Body of pancreas (tissue), 4 donors: ENCODE results near the gene PDXP. TPM values are rescaled to one million over a fixed set of nuclear protein-coding genes. Genes with fewer than 3 reads are reported as not detected.

Experiments used
- ATAC-seq: fragments of 150-250 bp; one replicate; pipeline ENCODE4 v1.9.1; 2016
- DNase-seq, 4 donors: peaks; one replicate each; pipeline ENCODE4 v3.0.0-alpha.2; 2019
- H3K27ac ChIP-seq, 4 donors: fragments of 200-600 bp; sonication (generic); 1 replicate in 3 of 4; 2 replicates in 1 of 4; pipeline versions ENCODE4 v1.5.1 to v1.6.1; 2016 to 2019; ENCODE audit warnings: mild to moderate bottlenecking in 1 of 4, mixed read lengths in 1 of 4, moderate library complexity in 1 of 4
- H3K27me3 ChIP-seq, 2 donors: fragments of 200-600 bp; sonication (generic); one replicate each; pipeline ENCODE4 v1.6.0; 2016; ENCODE audit warnings: mild to moderate bottlenecking in 1 of 2
- H3K36me3 ChIP-seq, 2 donors: fragments of 200-600 bp; sonication (generic); replicated peaks in 1 of 2; 2 replicates each; pipeline ENCODE4 v1.5.1; 2016; ENCODE audit warnings: low read depth in 2 of 2; ENCODE audit not compliant: insufficient read depth in 1 of 2
- H3K4me1 ChIP-seq: fragments of 200-600 bp; sonication (generic); one replicate; pipeline ENCODE4 v1.6.0; 2016
- H3K4me3 ChIP-seq, 2 donors: fragments of 200-600 bp; sonication (generic); 1 replicate in 1 of 2; 2 replicates in 1 of 2; pipeline ENCODE4 v1.5.1; 2016 to 2019
- H3K9me3 ChIP-seq, 3 donors: fragments of 200-600 bp; sonication (generic); 1 replicate in 2 of 3; 2 replicates in 1 of 3; pipeline ENCODE4 v1.5.1; 2016
- POLR2A ChIP-seq, 3 donors: fragments of 450-650 bp; IDR thresholded peaks; one replicate each; pipeline ENCODE4 v1.6.1; 2016; ENCODE audit warnings: antibody characterized with exemption in 3 of 3, mild to moderate bottlenecking in 2 of 3
- WGBS, 2 donors: methylation state at CpG; one replicate each; pipeline ENCODE4 v1.1.5; 2017; 5-methylcytosine and 5-hydroxymethylcytosine counted together
- intact Hi-C: fragments of 100-400 bp; cut with DNase I; formaldehyde crosslinking; loops from one replicate; pipeline ENCODE4 v1.15.1; 2023
- total RNA-seq, 2 donors: library from RNA; depleted of rRNA; stranded (reverse); fragments of >200 nt; gene quantifications; one replicate each; pipeline ENCODE4 v1.1.0, GENCODE V29; 2016
- TF ChIP-seq, protein P1 (sequence below), 7 experiments: fragments of 450-650 bp in 4 of 7; fragments of 200-600 bp in 3 of 7; sonication (generic) in 3 of 7; IDR thresholded peaks; one replicate each; pipeline ENCODE4 v1.5.1; 2016 to 2019; ENCODE audit warnings: antibody characterized with exemption in 7 of 7

The PDXP gene
- total RNA-seq, 2 donors from 2014 or later = 7.0 to 23.1 TPM

DNA sequence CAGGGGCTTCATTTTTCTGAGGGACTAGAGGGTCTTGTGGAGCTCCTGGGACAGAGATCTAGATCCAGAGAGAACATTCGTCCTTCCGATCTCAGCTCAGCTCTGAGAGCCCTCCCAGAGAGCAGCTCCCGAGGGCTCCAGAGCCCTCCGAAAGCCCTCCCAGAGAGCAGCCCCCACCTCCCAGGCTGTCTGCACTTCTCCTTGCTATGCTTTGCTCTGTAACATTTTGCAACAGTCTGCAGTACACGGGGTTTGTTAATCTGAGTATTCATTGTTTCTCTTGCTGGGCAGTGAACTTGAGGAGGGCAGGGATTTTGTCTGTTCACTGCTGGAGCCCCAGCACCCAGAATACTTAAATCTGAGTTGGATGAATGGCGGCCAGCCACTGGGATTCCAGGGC lies 47.3 kb upstream of the PDXP start:
- WGBS, 2 donors = 80 to 81% methylated on average over 4 to 6 of the region's 6 CpGs
- Histone ChIP-seq H3K36me3 (peaks cover 0 to 5% of the 10 kb centered on the region in 2 donors), H3K9me3 (no peaks in the 10 kb centered on the region), H3K27me3 (no peaks in the 10 kb centered on the region), H3K27ac (peak overlapping the region in 1 of 4 donors; percentile 41), H3K4me1 (peaks cover 39% of the 10 kb centered on the region), H3K4me3 (no peak overlapping the region)
- no peak for TF ChIP-seq POLR2A (IDR thresholded peaks at IDR 0.05)
- TF ChIP-seq, protein P1, sequence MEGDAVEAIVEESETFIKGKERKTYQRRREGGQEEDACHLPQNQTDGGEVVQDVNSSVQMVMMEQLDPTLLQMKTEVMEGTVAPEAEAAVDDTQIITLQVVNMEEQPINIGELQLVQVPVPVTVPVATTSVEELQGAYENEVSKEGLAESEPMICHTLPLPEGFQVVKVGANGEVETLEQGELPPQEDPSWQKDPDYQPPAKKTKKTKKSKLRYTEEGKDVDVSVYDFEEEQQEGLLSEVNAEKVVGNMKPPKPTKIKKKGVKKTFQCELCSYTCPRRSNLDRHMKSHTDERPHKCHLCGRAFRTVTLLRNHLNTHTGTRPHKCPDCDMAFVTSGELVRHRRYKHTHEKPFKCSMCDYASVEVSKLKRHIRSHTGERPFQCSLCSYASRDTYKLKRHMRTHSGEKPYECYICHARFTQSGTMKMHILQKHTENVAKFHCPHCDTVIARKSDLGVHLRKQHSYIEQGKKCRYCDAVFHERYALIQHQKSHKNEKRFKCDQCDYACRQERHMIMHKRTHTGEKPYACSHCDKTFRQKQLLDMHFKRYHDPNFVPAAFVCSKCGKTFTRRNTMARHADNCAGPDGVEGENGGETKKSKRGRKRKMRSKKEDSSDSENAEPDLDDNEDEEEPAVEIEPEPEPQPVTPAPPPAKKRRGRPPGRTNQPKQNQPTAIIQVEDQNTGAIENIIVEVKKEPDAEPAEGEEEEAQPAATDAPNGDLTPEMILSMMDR (IDR thresholded peaks at IDR 0.05) = no peak
- no peak for ATAC-seq
- intact Hi-C loops = no loop called here
- no peak for DNase-seq

- Histone ChIP-seq H3K27me3 (no peaks in the 10 kb centered on the region), H3K36me3 (peaks cover 3 to 23% of the 10 kb centered on the region in 2 donors), H3K4me3 (no peak overlapping the region), H3K4me1 (no peaks in the 10 kb centered on the region), H3K27ac (no peak overlapping the region), H3K9me3 (no peaks in the 10 kb centered on the region)
- DNase-seq = no peak
- TF ChIP-seq, protein P1 (IDR thresholded peaks at IDR 0.05) = no peak
- no peak for TF ChIP-seq POLR2A (IDR thresholded peaks at IDR 0.05)
- 84 to 89% methylated on average over 7 to 23 of the region's 27 CpGs for WGBS, 2 donors
- intact Hi-C loops = no loop called here
- no peak for ATAC-seq
These were observed 42.1 kb upstream of the PDXP start for GRCh38 chr22:37616201-37617083.

GRCh38 chr22:37617431-37617830 lies 41.1 kb upstream of the PDXP start:
- TF ChIP-seq, protein P1 (IDR thresholded peaks at IDR 0.05) = no peak
- no peak for TF ChIP-seq POLR2A (IDR thresholded peaks at IDR 0.05)
- WGBS, 2 donors = 87 to 100% methylated on average over 1 of the region's 1 CpG

DNA sequence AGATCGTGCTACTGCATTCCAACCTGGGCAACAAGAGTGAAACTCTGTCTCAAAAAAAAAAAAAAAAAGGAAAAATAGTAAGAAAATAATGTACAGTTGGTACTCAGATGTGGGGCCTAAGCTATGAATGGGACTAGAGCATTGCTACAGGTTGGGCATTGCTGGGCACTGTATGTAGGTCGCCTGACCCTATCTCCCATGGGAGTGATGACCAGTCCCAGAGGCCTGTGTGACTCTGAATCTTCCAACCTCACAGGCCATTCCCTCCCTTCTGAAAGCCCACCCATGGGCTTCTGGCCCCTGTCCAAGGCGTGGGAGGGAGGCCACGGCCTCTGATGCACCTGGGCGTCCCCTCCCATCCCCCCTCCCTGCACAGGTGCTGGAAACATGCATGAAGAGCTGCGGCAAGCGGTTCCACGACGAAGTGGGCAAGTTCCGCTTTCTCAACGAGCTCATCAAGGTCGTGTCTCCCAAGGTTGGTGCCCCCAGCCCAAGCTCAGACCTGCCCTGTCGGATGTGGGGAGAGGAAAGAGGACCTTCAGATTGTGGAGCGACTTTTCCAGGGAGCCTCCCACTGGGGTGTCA lies 40.4 kb upstream of the PDXP start:
- intact Hi-C loops = no loop called here
- DNase-seq (no peak), ATAC-seq (no peak)
- Histone ChIP-seq H3K4me3 (no peak overlapping the region), H3K36me3 (peaks cover 3 to 24% of the 10 kb centered on the region in 2 donors), H3K27me3 (no peaks in the 10 kb centered on the region), H3K9me3 (no peaks in the 10 kb centered on the region), H3K4me1 (no peaks in the 10 kb centered on the region), H3K27ac (no peak overlapping the region)
- TF ChIP-seq POLR2A (IDR thresholded peaks at IDR 0.05) = no peak
- TF ChIP-seq, protein P1 (IDR thresholded peaks at IDR 0.05) = no peak
- WGBS, 2 donors = 80 to 82% methylated on average over 6 to 14 of the region's 14 CpGs

More at GRCh38 chr22:37617431-37617830, 41.1 kb upstream of the PDXP start:
- DNase-seq = no peak
- ATAC-seq = no peak
- intact Hi-C loops = no loop called here
- peaks cover 3 to 24% of the 10 kb centered on the region in 2 donors for H3K36me3 ChIP-seq
- no peak overlapping the region for H3K27ac ChIP-seq
- no peaks in the 10 kb centered on the region for H3K9me3 ChIP-seq
- H3K4me3 ChIP-seq = no peak overlapping the region
- no peaks in the 10 kb centered on the region for H3K4me1 ChIP-seq
- H3K27me3 ChIP-seq = no peaks in the 10 kb centered on the region
